Aorta (tissue), 5 donors: ENCODE results near the gene MAP1LC3A. TPM values are rescaled to one million over a fixed set of nuclear protein-coding genes. Genes with fewer than 3 reads are reported as not detected.

ENCODE experiments used
- ATAC-seq: fragments of 200-7000 bp; cut with Tn5 transposase; one replicate; pipeline ENCODE4 v1.9.1; 2022; ENCODE audit warnings: moderate library complexity; ENCODE audit not compliant: low FRiP score
- DNase-seq, 2 donors: peaks; one replicate each; pipeline ENCODE4 v3.0.0-alpha.2; 2020
- H3K27ac ChIP-seq, 2 donors: one replicate each; pipeline ENCODE4 v1.5.1; 2013; ENCODE audit warnings: low read length in 2 of 2, mild to moderate bottlenecking in 2 of 2, moderate library complexity in 2 of 2, control low read depth in 1 of 2, inconsistent platforms in 1 of 2, low read depth in 1 of 2
- H3K27me3 ChIP-seq, 2 donors: one replicate each; pipeline ENCODE4 v1.6.1; 2013; ENCODE audit warnings: control low read depth in 1 of 2, low read length in 1 of 2, mild to moderate bottlenecking in 1 of 2, moderate library complexity in 1 of 2; ENCODE audit not compliant: insufficient read depth in 2 of 2, control insufficient read depth in 1 of 2
- H3K36me3 ChIP-seq, 2 donors: one replicate each; pipeline ENCODE4 v1.6.1; 2013; ENCODE audit warnings: control low read depth in 1 of 2, low read length in 1 of 2, mild to moderate bottlenecking in 1 of 2; ENCODE audit not compliant: insufficient read depth in 2 of 2, control insufficient read depth in 1 of 2
- H3K4me1 ChIP-seq, 2 donors: one replicate each; pipeline ENCODE4 v1.6.1; 2013; ENCODE audit warnings: low read length in 2 of 2, control low read depth in 1 of 2, mild to moderate bottlenecking in 1 of 2, moderate library complexity in 1 of 2; ENCODE audit not compliant: insufficient read depth in 2 of 2, control insufficient read depth in 1 of 2
- H3K4me3 ChIP-seq, 2 donors: one replicate each; pipeline ENCODE4 v1.5.1; 2013; ENCODE audit warnings: low read length in 2 of 2, control low read depth in 1 of 2, mild to moderate bottlenecking in 1 of 2
- H3K9me3 ChIP-seq: one replicate; pipeline ENCODE4 v1.6.1; 2013; ENCODE audit warnings: mild to moderate bottlenecking, low read length; ENCODE audit not compliant: control insufficient read depth
- WGBS, 2 donors: extraction: QIAGEN DNeasy Blood & Tissue Kit; methylation state at CpG; one replicate each; pipeline ENCODE4 v1.1.7; 2013; 5-methylcytosine and 5-hydroxymethylcytosine counted together
- intact Hi-C, 2 donors: fragments of 100-400 bp; cut with DNase I; formaldehyde crosslinking; loops; one replicate each; pipeline versions ENCODE4 v1.14.2 to v1.15.0; 2022
- polyA plus RNA-seq, 2 donors: library from polyadenylated mRNA; stranded (reverse); fragments of 200-250 nt; gene quantifications; one replicate each; pipeline ENCODE4 v1.2.3, GENCODE V29; 2013
- total RNA-seq, 2 donors: library from RNA; stranded (reverse); fragmentation: NEBNext Ultra II Directional; extraction: Animal tissue kit (Norgen Biotek cat#: 25700); gene quantifications; one replicate each; pipeline ENCODE4 v1.2.1, GENCODE V29; 2021
- donor health status: healthy with polysubstance abuse.
- donor health status: Bipolar disorder and iron deficiency.
- donor health status: DM: no; HTN: no; CAD: no.
- donor health status: DM: no; HTN: no; CAD: no.
- donor health status: DM: yes; HTN: yes; CAD: no.

MAP1LC3A gene
- total and polyA plus RNA-seq, 4 donors: 32.6 to 92.9 (median 45.6) TPM

GRCh38 chr20:34573541-34574300, 15.2 kb downstream of the MAP1LC3A start:
- WGBS, 2 donors: 83 to 85% methylated on average over 7 of the region's 7 CpGs
- no peaks in the 10 kb centered on the region for H3K27me3 ChIP-seq

DNA sequence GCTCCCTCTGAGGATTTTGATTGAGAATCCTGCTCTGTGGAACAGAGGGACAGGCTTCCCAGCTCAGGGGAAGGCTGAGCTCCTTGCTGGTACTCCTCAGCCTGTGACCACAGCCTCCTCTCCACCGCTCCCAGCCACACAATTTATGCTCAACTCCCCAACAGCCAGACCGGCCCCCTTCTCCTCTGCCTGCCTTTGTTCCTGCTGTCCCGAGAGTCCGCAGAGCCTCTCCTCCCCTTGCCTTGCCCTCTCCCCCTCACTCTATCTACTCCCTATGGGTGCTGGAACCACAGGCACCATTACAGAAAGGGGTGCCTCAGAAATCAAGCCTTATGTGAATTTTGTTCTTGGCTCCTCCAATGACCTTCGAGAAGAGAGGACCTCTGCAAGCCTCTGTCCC, 15.9 kb downstream of the MAP1LC3A start:
- no peaks in the 10 kb centered on the region for H3K4me1 ChIP-seq
- no peak for DNase-seq
- H3K9me3 ChIP-seq: no peaks in the 10 kb centered on the region
- H3K27ac ChIP-seq: no peak overlapping the region
- H3K36me3 ChIP-seq: peaks cover 0 to 10% of the 10 kb centered on the region in 2 donors
- H3K27me3 ChIP-seq: no peaks in the 10 kb centered on the region
- WGBS, 2 donors: 96 to 97% methylated on average over 5 of the region's 5 CpGs
- no peak overlapping the region for H3K4me3 ChIP-seq
- ATAC-seq: no peak
- intact Hi-C loops: no loop called here

More at GRCh38 chr20:34573541-34574300, 15.2 kb downstream of the MAP1LC3A start:
- no peak for ATAC-seq
- no peak overlapping the region for H3K4me3 ChIP-seq
- no peak overlapping the region for H3K27ac ChIP-seq
- no peak for DNase-seq
- H3K36me3 ChIP-seq: peaks cover 0 to 10% of the 10 kb centered on the region in 2 donors
- intact Hi-C loops: no loop called here
- H3K4me1 ChIP-seq: no peaks in the 10 kb centered on the region
- H3K9me3 ChIP-seq: no peaks in the 10 kb centered on the region

- Histone ChIP-seq H3K4me3 (no peak overlapping the region), H3K27ac (no peak overlapping the region), H3K27me3 (no peaks in the 10 kb centered on the region), H3K36me3 (peaks cover 0 to 10% of the 10 kb centered on the region in 2 donors), H3K4me1 (no peaks in the 10 kb centered on the region), H3K9me3 (no peaks in the 10 kb centered on the region)
- no peak for DNase-seq
- intact Hi-C loops: no loop called here
- WGBS, 2 donors: 90 to 94% methylated on average over 6 of the region's 6 CpGs
- ATAC-seq: no peak
These were observed 16.3 kb downstream of the MAP1LC3A start for GRCh38 chr20:34574861-34575260.

- H3K27me3 ChIP-seq: no peaks in the 10 kb centered on the region
- H3K9me3 ChIP-seq: no peaks in the 10 kb centered on the region
- DNase-seq (no peak), ATAC-seq (no peak)
- H3K36me3 ChIP-seq: peaks cover 0 to 10% of the 10 kb centered on the region in 2 donors
- intact Hi-C loops: no loop called here
- H3K4me1 ChIP-seq: no peaks in the 10 kb centered on the region
- no peak overlapping the region for H3K27ac ChIP-seq
- H3K4me3 ChIP-seq: no peak overlapping the region
- 94 to 95% methylated on average over 5 of the region's 5 CpGs for WGBS, 2 donors
These were observed 16.8 kb downstream of the MAP1LC3A start for GRCh38 chr20:34575271-34575670.

DNA sequence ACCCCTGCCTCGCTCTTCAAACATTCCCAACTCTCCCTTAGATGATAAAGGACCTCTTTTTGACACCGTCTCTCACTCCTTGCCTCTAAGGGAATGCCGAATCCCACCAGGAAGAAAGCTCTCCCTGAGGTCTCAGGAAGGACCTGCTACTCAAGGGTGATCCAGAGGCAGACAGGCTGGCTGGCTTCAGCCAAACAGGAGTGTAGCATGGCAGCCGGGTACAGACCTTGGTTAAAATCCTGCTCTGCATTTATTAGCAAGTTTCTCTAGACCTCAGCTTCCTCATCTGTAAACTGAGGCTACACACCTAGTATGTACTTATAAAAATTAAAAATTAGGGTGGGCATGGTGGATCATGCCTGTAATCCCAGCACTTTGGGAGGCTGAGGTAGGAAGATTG, 17.2 kb downstream of the MAP1LC3A start:
- intact Hi-C loops: no loop called here
- H3K4me3 ChIP-seq: no peak overlapping the region
- no peak overlapping the region for H3K27ac ChIP-seq
- DNase-seq: no peak
- no peak for ATAC-seq
- no peaks in the 10 kb centered on the region for H3K27me3 ChIP-seq
- H3K36me3 ChIP-seq: peaks cover 0 to 10% of the 10 kb centered on the region in 2 donors
- no peaks in the 10 kb centered on the region for H3K9me3 ChIP-seq
- no peaks in the 10 kb centered on the region for H3K4me1 ChIP-seq
- 95 to 99% methylated on average over 4 of the region's 4 CpGs for WGBS, 2 donors

DNA sequence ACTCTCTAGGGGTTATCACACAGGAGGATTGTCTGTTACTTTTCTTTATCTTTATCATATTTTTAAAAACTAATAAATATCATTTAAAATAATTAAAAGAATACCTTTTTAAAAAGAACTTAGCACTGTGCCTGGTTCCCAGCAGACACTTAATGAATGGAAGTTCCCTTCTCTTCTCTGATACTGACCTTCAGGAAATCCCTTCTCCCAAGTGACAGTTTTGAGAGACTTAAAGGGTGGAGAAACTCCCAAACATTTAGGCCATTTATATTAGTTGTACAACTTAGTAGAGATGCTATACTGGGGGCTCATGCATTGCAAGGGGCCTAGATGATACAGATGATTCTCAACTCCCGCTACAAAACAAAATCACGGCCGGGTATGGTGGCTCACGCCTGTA, 18.5 kb downstream of the MAP1LC3A start:
- 95 to 96% methylated on average over 4 of the region's 4 CpGs for WGBS, 2 donors
- H3K4me3 ChIP-seq: no peak overlapping the region
- peaks cover 0 to 3% of the 10 kb centered on the region in 2 donors for H3K4me1 ChIP-seq
- H3K27me3 ChIP-seq: no peaks in the 10 kb centered on the region
- H3K9me3 ChIP-seq: no peaks in the 10 kb centered on the region
- DNase-seq (no peak), ATAC-seq (no peak)
- intact Hi-C loops: no loop called here
- no peak overlapping the region for H3K27ac ChIP-seq
- H3K36me3 ChIP-seq: peaks cover 0 to 4% of the 10 kb centered on the region in 2 donors

DNA sequence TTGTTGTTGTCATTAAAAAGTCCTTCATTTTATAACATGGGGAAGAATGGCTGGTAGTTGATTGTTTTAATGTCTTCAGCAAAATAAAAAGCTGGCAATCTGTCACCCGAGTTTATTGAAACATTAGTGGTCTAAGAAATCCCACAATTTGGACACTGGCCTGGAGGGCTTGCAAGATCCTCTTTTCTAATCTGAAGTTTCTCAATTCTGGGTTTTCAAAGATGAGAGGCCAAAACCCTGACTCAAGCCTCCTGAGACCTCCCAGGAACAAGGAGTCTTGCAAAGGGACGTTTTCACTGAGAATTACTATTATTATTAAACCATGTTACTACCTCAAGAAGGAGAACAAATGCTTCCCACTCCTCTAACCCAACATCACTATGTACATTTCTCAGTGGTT, 19.5 kb downstream of the MAP1LC3A start:
- H3K27me3 ChIP-seq: no peaks in the 10 kb centered on the region
- H3K27ac ChIP-seq: no peak overlapping the region
- no peak overlapping the region for H3K4me3 ChIP-seq
- intact Hi-C loops: loop anchor here (2.0 kb wide), 2 partner anchors 131 to 191 kb away; no protein-coding TSS in a partner anchor
- H3K36me3 ChIP-seq: peaks cover 0 to 4% of the 10 kb centered on the region in 2 donors
- no peak for ATAC-seq
- H3K4me1 ChIP-seq: peaks cover 0 to 3% of the 10 kb centered on the region in 2 donors
- no peaks in the 10 kb centered on the region for H3K9me3 ChIP-seq
- no peak for DNase-seq
- WGBS, 2 donors: 64 to 70% methylated on average over 2 of the region's 2 CpGs

GRCh38 chr20:34578521-34578920, 20.0 kb downstream of the MAP1LC3A start:
- H3K27ac ChIP-seq: no peak overlapping the region
- intact Hi-C loops: loop anchor here (2.0 kb wide), 2 partner anchors 130 to 190 kb away; no protein-coding TSS in a partner anchor
- peaks cover 0 to 4% of the 10 kb centered on the region in 2 donors for H3K36me3 ChIP-seq
- H3K4me1 ChIP-seq: peaks cover 0 to 3% of the 10 kb centered on the region in 2 donors
- DNase-seq (no peak), ATAC-seq (no peak)
- no peak overlapping the region for H3K4me3 ChIP-seq
- WGBS, 2 donors: 74 to 79% methylated on average over 6 of the region's 6 CpGs
- H3K27me3 ChIP-seq: no peaks in the 10 kb centered on the region
- no peaks in the 10 kb centered on the region for H3K9me3 ChIP-seq
